ENCODE measurements around the gene CLMP.

CLMP gene

GRCh38 chr11:123150882-123151281 lies 44.2 kb downstream of the CLMP start:
- no peaks in the 10 kb centered on the region for H3K9me3 ChIP-seq (ENCODE audit: control insufficient read depth, low read length)
- H3K79me1 ChIP-seq (replicated peaks; ENCODE audit: low read length, poor library complexity, severe bottlenecking), result peaks cover 5% of the 10 kb centered on the region
- H3K4me1 ChIP-seq (ENCODE audit: control insufficient read depth, insufficient read depth, low read depth, low read length), result peaks cover 2% of the 10 kb centered on the region
- H3K9ac ChIP-seq (ENCODE audit: low read length), result no peak overlapping the region
- no peak overlapping the region for H3K23ac ChIP-seq (ENCODE audit: low read length in 2 of 2)
- no peak overlapping the region for H3K14ac ChIP-seq (ENCODE audit: low read length in 2 of 2)
- no peak overlapping the region for H2BK120ac ChIP-seq (ENCODE audit: low read depth, low read length)
- no peak overlapping the region for H4K91ac ChIP-seq (ENCODE audit: low read length)
- no peaks in the 10 kb centered on the region for H3K27me3 ChIP-seq (ENCODE audit: control insufficient read depth in 1 of 2, insufficient read depth in 1 of 2, low read length in 2 of 2)
- no peak overlapping the region for H4K8ac ChIP-seq (ENCODE audit: low read length)
- H2BK15ac ChIP-seq (ENCODE audit: low read depth, poor library complexity, severe bottlenecking), result no peak overlapping the region
- no peak overlapping the region for H3K4me2 ChIP-seq (ENCODE audit: low read length, poor library complexity, severe bottlenecking)
- no peak overlapping the region for H3K4ac ChIP-seq (ENCODE audit: low read depth in 1 of 2, low read length in 2 of 2)
- no peak overlapping the region for H3K4me3 ChIP-seq (ENCODE audit: insufficient read depth in 1 of 2, low read depth in 1 of 2, low read length in 2 of 2)
- no peak overlapping the region for H2BK5ac ChIP-seq (ENCODE audit: low read depth, low read length, poor library complexity, severe bottlenecking)
- H2BK12ac ChIP-seq (ENCODE audit: low read length in 2 of 2), result no peak overlapping the region
- H3K27ac ChIP-seq (ENCODE audit: low read length, poor library complexity, severe bottlenecking), result no peak overlapping the region
- WGBS, result 98% methylated on average over 6 of the region's 6 CpGs
- DNase-seq, result no peak
- no peak overlapping the region for H2AFZ ChIP-seq (ENCODE audit: low read depth, low read length)
- peaks cover 3 to 83% of the 10 kb centered on the region in 2 experiments for H3K36me3 ChIP-seq (ENCODE audit: control insufficient read depth in 1 of 2, insufficient read depth in 2 of 2, low read depth in 1 of 2, low read length in 2 of 2)
- no peak overlapping the region for H3K18ac ChIP-seq (ENCODE audit: low read depth in 1 of 2, low read length in 2 of 2)
- H2AK5ac ChIP-seq (ENCODE audit: low read length, severe bottlenecking), result no peak overlapping the region

GRCh38 chr11:123148965-123149364 lies 46.1 kb downstream of the CLMP start:
- no peak overlapping the region for H4K91ac ChIP-seq (ENCODE audit: low read length)

DNA sequence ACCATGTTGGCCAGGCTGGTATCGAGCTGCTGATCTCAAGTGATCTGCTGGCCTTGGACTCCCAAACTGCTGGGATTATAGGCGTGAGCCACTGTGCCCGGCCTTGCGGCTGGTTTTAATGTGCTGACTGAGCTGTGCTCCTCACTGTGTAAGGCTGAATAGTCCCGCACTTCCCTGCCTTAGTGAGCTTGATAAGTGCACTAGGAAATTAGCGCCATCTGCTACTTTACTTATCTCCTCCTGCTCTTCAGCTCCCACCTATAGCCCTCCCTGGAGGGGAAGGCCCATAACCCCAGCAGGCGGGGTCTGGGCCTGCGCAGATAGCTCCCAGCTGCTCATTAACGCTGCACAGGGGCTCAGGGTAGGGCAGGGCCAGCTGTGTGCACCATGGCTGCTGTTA lies 49.4 kb downstream of the CLMP start:
- H2BK12ac ChIP-seq (ENCODE audit: low read length in 2 of 2), result peak overlapping the region in 1 of 2 experiments; percentile 64
- H3K79me1 ChIP-seq (replicated peaks; ENCODE audit: low read length, poor library complexity, severe bottlenecking), result peaks cover 3% of the 10 kb centered on the region
- H4K91ac ChIP-seq (ENCODE audit: low read length), result peak overlapping the region; percentile 23
- no peaks in the 10 kb centered on the region for H3K9me3 ChIP-seq (ENCODE audit: control insufficient read depth, low read length)
- H4K8ac ChIP-seq (ENCODE audit: low read length), result no peak overlapping the region
- H3K23ac ChIP-seq (ENCODE audit: low read length in 2 of 2), result no peak overlapping the region
- peak overlapping the region in 1 of 2 experiments; percentile 7 for H3K4ac ChIP-seq (ENCODE audit: low read depth in 1 of 2, low read length in 2 of 2)
- DNase-seq, result no peak
- H2BK5ac ChIP-seq (ENCODE audit: low read depth, low read length, poor library complexity, severe bottlenecking), result no peak overlapping the region
- WGBS, result 55% methylated on average over 8 of the region's 9 CpGs
- peak overlapping the region in 1 of 2 experiments; percentile 15 for H3K4me3 ChIP-seq (ENCODE audit: insufficient read depth in 1 of 2, low read depth in 1 of 2, low read length in 2 of 2)
- no peaks in the 10 kb centered on the region for H3K27me3 ChIP-seq (ENCODE audit: control insufficient read depth in 1 of 2, insufficient read depth in 1 of 2, low read length in 2 of 2)
- H2AFZ ChIP-seq (ENCODE audit: low read depth, low read length), result no peak overlapping the region
- H3K14ac ChIP-seq (ENCODE audit: low read length in 2 of 2), result no peak overlapping the region
- H3K4me1 ChIP-seq (ENCODE audit: control insufficient read depth, insufficient read depth, low read depth, low read length), result peaks cover 6% of the 10 kb centered on the region
- peaks cover 3 to 55% of the 10 kb centered on the region in 2 experiments for H3K36me3 ChIP-seq (ENCODE audit: control insufficient read depth in 1 of 2, insufficient read depth in 2 of 2, low read depth in 1 of 2, low read length in 2 of 2)
- no peak overlapping the region for H3K27ac ChIP-seq (ENCODE audit: low read length, poor library complexity, severe bottlenecking)
- H3K9ac ChIP-seq (ENCODE audit: low read length), result peak overlapping the region; percentile 79
- no peak overlapping the region for H2AK5ac ChIP-seq (ENCODE audit: low read length, severe bottlenecking)
- no peak overlapping the region for H2BK120ac ChIP-seq (ENCODE audit: low read depth, low read length)
- H3K18ac ChIP-seq (ENCODE audit: low read depth in 1 of 2, low read length in 2 of 2), result peak overlapping the region; percentile 11 to 76
- peak overlapping the region; percentile 62 for H3K4me2 ChIP-seq (ENCODE audit: low read length, poor library complexity, severe bottlenecking)
- H2BK15ac ChIP-seq (ENCODE audit: low read depth, poor library complexity, severe bottlenecking), result peak overlapping the region; percentile 46

More at GRCh38 chr11:123148965-123149364, 46.1 kb downstream of the CLMP start:
- H4K8ac ChIP-seq (ENCODE audit: low read length), result no peak overlapping the region
- peaks cover 2% of the 10 kb centered on the region for H3K79me1 ChIP-seq (replicated peaks; ENCODE audit: low read length, poor library complexity, severe bottlenecking)
- no peak overlapping the region for H3K4me2 ChIP-seq (ENCODE audit: low read length, poor library complexity, severe bottlenecking)
- 65% methylated on average over 4 of the region's 4 CpGs for WGBS
- H2AFZ ChIP-seq (ENCODE audit: low read depth, low read length), result no peak overlapping the region
- no peak overlapping the region for H2AK5ac ChIP-seq (ENCODE audit: low read length, severe bottlenecking)
- no peak overlapping the region for H3K9ac ChIP-seq (ENCODE audit: low read length)
- H3K23ac ChIP-seq (ENCODE audit: low read length in 2 of 2), result no peak overlapping the region
- no peaks in the 10 kb centered on the region for H3K27me3 ChIP-seq (ENCODE audit: control insufficient read depth in 1 of 2, insufficient read depth in 1 of 2, low read length in 2 of 2)
- no peak overlapping the region for H2BK5ac ChIP-seq (ENCODE audit: low read depth, low read length, poor library complexity, severe bottlenecking)
- H3K14ac ChIP-seq (ENCODE audit: low read length in 2 of 2), result peak overlapping the region in 1 of 2 experiments; percentile 22
- DNase-seq, result no peak
- H3K9me3 ChIP-seq (ENCODE audit: control insufficient read depth, low read length), result no peaks in the 10 kb centered on the region
- H3K4me1 ChIP-seq (ENCODE audit: control insufficient read depth, insufficient read depth, low read depth, low read length), result peaks cover 6% of the 10 kb centered on the region
- H2BK15ac ChIP-seq (ENCODE audit: low read depth, poor library complexity, severe bottlenecking), result no peak overlapping the region
- H3K27ac ChIP-seq (ENCODE audit: low read length, poor library complexity, severe bottlenecking), result no peak overlapping the region
- no peak overlapping the region for H3K18ac ChIP-seq (ENCODE audit: low read depth in 1 of 2, low read length in 2 of 2)
- H3K4ac ChIP-seq (ENCODE audit: low read depth in 1 of 2, low read length in 2 of 2), result no peak overlapping the region
- H2BK120ac ChIP-seq (ENCODE audit: low read depth, low read length), result no peak overlapping the region
- H3K36me3 ChIP-seq (ENCODE audit: control insufficient read depth in 1 of 2, insufficient read depth in 2 of 2, low read depth in 1 of 2, low read length in 2 of 2), result peaks cover 3 to 67% of the 10 kb centered on the region in 2 experiments
- no peak overlapping the region for H3K4me3 ChIP-seq (ENCODE audit: insufficient read depth in 1 of 2, low read depth in 1 of 2, low read length in 2 of 2)
- H2BK12ac ChIP-seq (ENCODE audit: low read length in 2 of 2), result no peak overlapping the region

- no peak overlapping the region for H4K91ac ChIP-seq (ENCODE audit: low read length)
- no peaks in the 10 kb centered on the region for H3K9me3 ChIP-seq (ENCODE audit: control insufficient read depth, low read length)
- H3K27me3 ChIP-seq (ENCODE audit: control insufficient read depth in 1 of 2, insufficient read depth in 1 of 2, low read length in 2 of 2), result no peaks in the 10 kb centered on the region
- peak overlapping the region; percentile 62 for H3K4me2 ChIP-seq (ENCODE audit: low read length, poor library complexity, severe bottlenecking)
- no peak overlapping the region for H4K8ac ChIP-seq (ENCODE audit: low read length)
- H2BK120ac ChIP-seq (ENCODE audit: low read depth, low read length), result no peak overlapping the region
- no peak overlapping the region for H2AFZ ChIP-seq (ENCODE audit: low read depth, low read length)
- H2BK12ac ChIP-seq (ENCODE audit: low read length in 2 of 2), result no peak overlapping the region
- H3K36me3 ChIP-seq (ENCODE audit: control insufficient read depth in 1 of 2, insufficient read depth in 2 of 2, low read depth in 1 of 2, low read length in 2 of 2), result peaks cover 3 to 52% of the 10 kb centered on the region in 2 experiments
- no peak overlapping the region for H2BK5ac ChIP-seq (ENCODE audit: low read depth, low read length, poor library complexity, severe bottlenecking)
- no peak overlapping the region for H3K18ac ChIP-seq (ENCODE audit: low read depth in 1 of 2, low read length in 2 of 2)
- WGBS, result 28% methylated on average over 13 of the region's 13 CpGs
- no peak overlapping the region for H2BK15ac ChIP-seq (ENCODE audit: low read depth, poor library complexity, severe bottlenecking)
- H2AK5ac ChIP-seq (ENCODE audit: low read length, severe bottlenecking), result no peak overlapping the region
- peak; percentile 97 for DNase-seq
- H3K9ac ChIP-seq (ENCODE audit: low read length), result peak overlapping the region; percentile 79
- H3K4me3 ChIP-seq (ENCODE audit: insufficient read depth in 1 of 2, low read depth in 1 of 2, low read length in 2 of 2), result peak overlapping the region in 1 of 2 experiments; percentile 15
- peak overlapping the region in 1 of 2 experiments; percentile 7 for H3K4ac ChIP-seq (ENCODE audit: low read depth in 1 of 2, low read length in 2 of 2)
- peaks cover 6% of the 10 kb centered on the region for H3K4me1 ChIP-seq (ENCODE audit: control insufficient read depth, insufficient read depth, low read depth, low read length)
- no peak overlapping the region for H3K14ac ChIP-seq (ENCODE audit: low read length in 2 of 2)
- no peak overlapping the region for H3K23ac ChIP-seq (ENCODE audit: low read length in 2 of 2)
- H3K79me1 ChIP-seq (replicated peaks; ENCODE audit: low read length, poor library complexity, severe bottlenecking), result peaks cover 3% of the 10 kb centered on the region
- H3K27ac ChIP-seq (ENCODE audit: low read length, poor library complexity, severe bottlenecking), result no peak overlapping the region
These were observed 49.8 kb downstream of the CLMP start for GRCh38 chr11:123145220-123145619.
